GM12801 (cell line): ENCODE results near the gene CNNM3.

Experiments
- CTCF ChIP-seq: IDR thresholded peaks from one replicate; pipeline ENCODE4 v1.5.1; 2011; ENCODE audit warnings: control low read depth; ENCODE audit not compliant: insufficient read length; ENCODE audit errors: extremely low read depth

CNNM3 gene

GRCh38 chr2:96824079-96824870, 8.2 kb downstream of the CNNM3 start:
- TF ChIP-seq CTCF = no peak

- no peak for TF ChIP-seq CTCF
These were observed 9.0 kb downstream of the CNNM3 start for GRCh38 chr2:96825057-96825456.

GRCh38 chr2:96826546-96827278, 10.6 kb downstream of the CNNM3 start:
- TF ChIP-seq CTCF = no peak

- no peak for TF ChIP-seq CTCF
These were observed 12.4 kb downstream of the CNNM3 start for GRCh38 chr2:96828436-96828835.

GRCh38 chr2:96828874-96829273, 12.8 kb downstream of the CNNM3 start:
- TF ChIP-seq CTCF = no peak

- no peak for TF ChIP-seq CTCF
These were observed 14.0 kb downstream of the CNNM3 start for GRCh38 chr2:96830044-96830562.

GRCh38 chr2:96831679-96832078, 15.6 kb downstream of the CNNM3 start:
- no peak for TF ChIP-seq CTCF
